Measurements from ENCODE around the gene NKAIN4. TPM values are rescaled to one million over a fixed set of nuclear protein-coding genes. Genes with fewer than 3 reads are reported as not detected.

NKAIN4 gene
- total RNA-seq, 1 donor from 2014 or later, result 183 TPM

DNA sequence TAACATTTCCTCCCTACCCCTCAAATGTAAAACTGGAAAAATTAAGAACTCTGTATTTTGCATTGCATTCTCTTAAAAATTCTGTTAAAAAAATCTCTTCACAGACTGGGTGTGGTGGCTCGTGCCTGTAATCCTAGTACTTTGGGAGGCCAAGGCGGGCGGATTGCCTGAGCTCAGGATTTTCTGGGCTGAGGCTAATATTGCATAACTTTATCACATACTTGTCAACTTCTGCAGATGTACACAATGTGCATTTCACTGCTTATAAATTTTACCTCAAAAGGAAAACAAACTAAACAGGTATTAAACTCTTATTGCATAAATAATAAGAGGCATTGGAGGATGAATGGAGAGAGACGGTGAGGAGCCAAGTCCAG lies 59.5 kb downstream of the NKAIN4 start:
- TF ChIP-seq, protein P1, sequence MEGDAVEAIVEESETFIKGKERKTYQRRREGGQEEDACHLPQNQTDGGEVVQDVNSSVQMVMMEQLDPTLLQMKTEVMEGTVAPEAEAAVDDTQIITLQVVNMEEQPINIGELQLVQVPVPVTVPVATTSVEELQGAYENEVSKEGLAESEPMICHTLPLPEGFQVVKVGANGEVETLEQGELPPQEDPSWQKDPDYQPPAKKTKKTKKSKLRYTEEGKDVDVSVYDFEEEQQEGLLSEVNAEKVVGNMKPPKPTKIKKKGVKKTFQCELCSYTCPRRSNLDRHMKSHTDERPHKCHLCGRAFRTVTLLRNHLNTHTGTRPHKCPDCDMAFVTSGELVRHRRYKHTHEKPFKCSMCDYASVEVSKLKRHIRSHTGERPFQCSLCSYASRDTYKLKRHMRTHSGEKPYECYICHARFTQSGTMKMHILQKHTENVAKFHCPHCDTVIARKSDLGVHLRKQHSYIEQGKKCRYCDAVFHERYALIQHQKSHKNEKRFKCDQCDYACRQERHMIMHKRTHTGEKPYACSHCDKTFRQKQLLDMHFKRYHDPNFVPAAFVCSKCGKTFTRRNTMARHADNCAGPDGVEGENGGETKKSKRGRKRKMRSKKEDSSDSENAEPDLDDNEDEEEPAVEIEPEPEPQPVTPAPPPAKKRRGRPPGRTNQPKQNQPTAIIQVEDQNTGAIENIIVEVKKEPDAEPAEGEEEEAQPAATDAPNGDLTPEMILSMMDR (IDR thresholded peaks at IDR 0.05; ENCODE audit: partially characterized antibody, unreplicated experiment), result no peak
- Mint-ChIP-seq H3K9me3 (ENCODE audit: unreplicated experiment) (peaks cover 3% of the 10 kb centered on the region), H3K27ac (ENCODE audit: unreplicated experiment) (no peak overlapping the region), H3K36me3 (ENCODE audit: unreplicated experiment) (peaks cover 5% of the 10 kb centered on the region), H3K4me3 (ENCODE audit: unreplicated experiment) (no peak overlapping the region), H3K27me3 (ENCODE audit: unreplicated experiment) (peaks cover 3% of the 10 kb centered on the region), H3K4me1 (ENCODE audit: low read depth, unreplicated experiment) (no peaks in the 10 kb centered on the region)
- no peak for DNase-seq

DNA sequence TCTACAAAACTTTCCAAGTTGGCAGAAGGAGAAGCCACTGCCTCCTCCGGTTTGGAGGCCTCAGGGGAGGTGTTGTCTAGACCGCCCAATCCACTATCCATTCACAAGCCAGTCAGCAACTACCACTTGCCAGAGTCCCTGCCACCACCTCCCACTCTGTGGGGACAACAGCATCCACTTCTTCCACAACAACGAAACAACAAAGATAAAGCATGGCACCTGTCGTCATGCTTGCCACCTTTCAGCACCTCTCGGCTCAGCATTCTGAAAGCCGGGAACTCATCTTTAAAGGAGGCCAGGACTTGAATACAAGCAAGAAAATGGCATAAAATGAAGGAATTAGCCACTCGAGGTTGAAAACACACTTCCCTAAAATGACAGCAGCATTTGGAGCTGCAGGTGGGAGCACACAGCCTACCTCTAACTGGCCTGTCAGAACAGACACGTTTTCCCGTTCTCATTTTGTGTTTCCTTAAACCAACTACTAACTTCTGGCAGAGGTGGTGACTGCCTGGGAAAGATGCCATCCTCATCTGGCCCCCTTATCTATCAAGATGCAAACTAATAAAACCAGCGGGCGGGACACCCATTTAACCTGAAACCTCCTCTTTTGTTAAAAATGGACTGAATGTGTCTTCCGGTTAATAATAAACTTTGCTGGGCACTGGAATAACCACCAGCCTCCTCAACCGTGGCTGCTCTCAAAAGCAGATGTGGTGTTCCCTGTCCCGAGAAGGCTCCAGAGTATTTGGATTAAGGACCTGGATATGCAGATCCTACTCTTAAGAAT lies 60.1 kb downstream of the NKAIN4 start:
- H3K4me1 Mint-ChIP-seq (ENCODE audit: low read depth, unreplicated experiment), result no peaks in the 10 kb centered on the region
- H3K27me3 Mint-ChIP-seq (ENCODE audit: unreplicated experiment), result no peaks in the 10 kb centered on the region
- H3K9me3 Mint-ChIP-seq (ENCODE audit: unreplicated experiment), result peaks cover 9% of the 10 kb centered on the region
- peaks cover 5% of the 10 kb centered on the region for H3K36me3 Mint-ChIP-seq (ENCODE audit: unreplicated experiment)
- DNase-seq, result no peak
- H3K27ac Mint-ChIP-seq (ENCODE audit: unreplicated experiment), result no peak overlapping the region
- no peak overlapping the region for H3K4me3 Mint-ChIP-seq (ENCODE audit: unreplicated experiment)
- TF ChIP-seq, protein P1 (IDR thresholded peaks at IDR 0.05; ENCODE audit: partially characterized antibody, unreplicated experiment), result no peak

DNA sequence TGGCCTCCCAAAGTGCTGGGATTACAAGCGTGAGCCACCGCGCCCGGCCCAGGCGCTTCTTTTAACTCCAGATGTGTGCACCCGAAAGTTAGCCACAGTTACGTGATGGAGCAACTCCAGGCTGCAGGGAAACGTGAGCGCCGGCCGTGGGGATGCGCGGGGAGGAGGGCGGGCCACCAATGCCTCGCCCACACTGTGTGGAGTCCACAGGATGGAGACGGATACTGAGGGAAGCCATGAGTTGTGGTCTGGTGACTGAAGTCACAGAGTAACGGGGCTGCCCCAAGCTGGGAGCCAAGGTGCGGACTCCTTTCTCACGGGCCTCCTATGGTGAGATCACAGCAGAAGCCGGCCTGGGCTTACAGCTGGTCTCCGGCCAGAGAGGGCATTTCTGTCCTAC lies 61.5 kb downstream of the NKAIN4 start:
- TF ChIP-seq, protein P1 (IDR thresholded peaks at IDR 0.05; ENCODE audit: partially characterized antibody, unreplicated experiment), result no peak
- Mint-ChIP-seq H3K27me3 (ENCODE audit: unreplicated experiment) (no peaks in the 10 kb centered on the region), H3K36me3 (ENCODE audit: unreplicated experiment) (peaks cover 5% of the 10 kb centered on the region), H3K4me3 (ENCODE audit: unreplicated experiment) (no peak overlapping the region), H3K4me1 (ENCODE audit: low read depth, unreplicated experiment) (no peaks in the 10 kb centered on the region), H3K9me3 (ENCODE audit: unreplicated experiment) (peaks cover 12% of the 10 kb centered on the region), H3K27ac (ENCODE audit: unreplicated experiment) (no peak overlapping the region)
- no peak for DNase-seq

DNA sequence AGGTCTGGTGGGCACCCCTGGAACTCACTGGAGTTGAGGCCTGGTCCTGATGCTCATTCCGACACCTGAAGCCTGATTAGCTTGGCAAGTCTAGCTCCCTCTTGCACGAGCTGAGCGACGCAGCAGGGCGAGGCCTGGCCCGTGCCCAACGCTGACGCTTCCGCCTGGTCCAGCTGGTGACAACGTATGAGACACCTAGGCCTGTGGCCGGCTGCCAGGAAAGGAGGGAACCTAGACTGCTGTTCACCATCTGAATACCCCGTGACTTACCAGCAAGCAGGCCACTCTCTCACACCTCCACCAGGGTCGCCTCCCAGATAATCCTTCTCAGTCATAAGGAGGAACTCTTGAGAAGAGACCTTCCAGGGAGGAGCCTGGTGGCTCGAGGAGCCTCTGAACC lies 62.9 kb downstream of the NKAIN4 start:
- Mint-ChIP-seq H3K4me1 (ENCODE audit: low read depth, unreplicated experiment) (no peaks in the 10 kb centered on the region), H3K4me3 (ENCODE audit: unreplicated experiment) (no peak overlapping the region), H3K27ac (ENCODE audit: unreplicated experiment) (no peak overlapping the region), H3K9me3 (ENCODE audit: unreplicated experiment) (peaks cover 17% of the 10 kb centered on the region), H3K27me3 (ENCODE audit: unreplicated experiment) (no peaks in the 10 kb centered on the region), H3K36me3 (ENCODE audit: unreplicated experiment) (peaks cover 5% of the 10 kb centered on the region)
- TF ChIP-seq, protein P1 (IDR thresholded peaks at IDR 0.05; ENCODE audit: partially characterized antibody, unreplicated experiment), result no peak
- DNase-seq, result no peak

DNA sequence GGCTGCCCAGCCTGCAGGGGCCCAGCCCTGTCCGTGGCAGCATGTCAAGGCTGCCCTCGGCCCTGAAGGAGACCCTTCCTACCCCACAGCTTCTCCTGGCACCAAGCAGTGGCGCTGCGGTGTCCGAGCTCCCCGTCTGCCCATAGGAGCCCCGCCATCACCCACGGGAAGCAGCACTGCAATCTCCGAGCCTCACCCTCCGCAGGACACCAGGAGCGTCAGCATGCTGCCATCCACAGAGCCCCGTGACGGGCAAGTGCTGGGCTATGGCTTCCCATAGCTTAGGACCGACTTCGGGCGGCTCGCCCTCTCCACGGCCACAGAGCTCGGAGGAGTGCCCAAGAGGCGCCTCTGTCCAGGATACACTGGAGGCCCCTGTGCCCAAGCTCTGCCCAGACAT lies 63.4 kb downstream of the NKAIN4 start:
- peaks cover 20% of the 10 kb centered on the region for H3K9me3 Mint-ChIP-seq (ENCODE audit: unreplicated experiment)
- peaks cover 5% of the 10 kb centered on the region for H3K36me3 Mint-ChIP-seq (ENCODE audit: unreplicated experiment)

More for the DNA sequence above, 63.4 kb downstream of the NKAIN4 start:
- Mint-ChIP-seq H3K4me1 (ENCODE audit: low read depth, unreplicated experiment) (no peaks in the 10 kb centered on the region), H3K27ac (ENCODE audit: unreplicated experiment) (no peak overlapping the region), H3K4me3 (ENCODE audit: unreplicated experiment) (no peak overlapping the region), H3K27me3 (ENCODE audit: unreplicated experiment) (no peaks in the 10 kb centered on the region)
- no peak for DNase-seq
- TF ChIP-seq, protein P1 (IDR thresholded peaks at IDR 0.05; ENCODE audit: partially characterized antibody, unreplicated experiment), result no peak
